HEK293T (cell line): ENCODE measurements around the gene CACNA1E.
"Not testable (repeated sequence)": the region's sequence is repeated elsewhere in the genome, so short reads cannot be mapped to it uniquely, and the experiment has no call there.

ENCODE experiments used
- CTCF ChIA-PET: fragments of 350-600 bp; formaldehyde crosslinking; extraction: SDS; loops from one replicate; lab custom pipeline; 2021; ENCODE audit warnings: antibody characterized with exemption, inconsistent platforms; lab: Yijun Ruan, JAX
- POLR2A ChIA-PET: fragments of 350-600 bp; formaldehyde crosslinking; extraction: SDS; loops from one replicate; lab custom pipeline; 2020; ENCODE audit warnings: antibody characterized with exemption, inconsistent platforms; lab: Yijun Ruan, JAX
- DNase-seq: peaks from one replicate; pipeline ENCODE4 v3.0.0; 2012; ENCODE audit warnings: mixed read lengths; ENCODE audit errors: extremely low spot score
- ARNT ChIP-seq: fragments of 450-650 bp; IDR thresholded peaks from 2 replicates; pipeline ENCODE4 v1.6.1; 2017; ENCODE audit warnings: mild to moderate bottlenecking
- BHLHE40 ChIP-seq: fragments of 450-650 bp; IDR thresholded peaks from 2 replicates; pipeline ENCODE4 v1.6.1; 2016; ENCODE audit warnings: mild to moderate bottlenecking, moderate library complexity, borderline replicate concordance
- CTBP1 ChIP-seq: fragments of 450-650 bp; IDR thresholded peaks from 2 replicates; pipeline ENCODE4 v1.6.1; 2016; ENCODE audit warnings: borderline replicate concordance
- ELF4 ChIP-seq: fragments of 450-650 bp; IDR thresholded peaks from 2 replicates; pipeline ENCODE4 v1.6.1; 2017; ENCODE audit warnings: antibody characterized with exemption
- FOXA1 ChIP-seq: fragments of 450-650 bp; IDR thresholded peaks from 2 replicates; pipeline ENCODE4 v1.6.1; 2016; ENCODE audit warnings: mild to moderate bottlenecking
- FOXK2 ChIP-seq: fragments of 450-650 bp; IDR thresholded peaks from 2 replicates; pipeline ENCODE4 v1.6.1; 2016; ENCODE audit warnings: mild to moderate bottlenecking
- FOXM1 ChIP-seq: fragments of 450-650 bp; IDR thresholded peaks from 2 replicates; pipeline ENCODE4 v1.6.1; 2017; ENCODE audit warnings: mild to moderate bottlenecking, borderline replicate concordance
- HDGF ChIP-seq: fragments of 450-650 bp; IDR thresholded peaks from 2 replicates; pipeline ENCODE4 v1.6.1; 2017; ENCODE audit warnings: antibody characterized with exemption, borderline replicate concordance
- L3MBTL2 ChIP-seq: fragments of 450-650 bp; conservative IDR thresholded peaks from 2 replicates; pipeline ENCODE4 v1.6.1; 2016; ENCODE audit warnings: mild to moderate bottlenecking
- LEF1 ChIP-seq: fragments of 450-650 bp; IDR thresholded peaks from 2 replicates; pipeline ENCODE4 v1.6.1; 2017; ENCODE audit warnings: mild to moderate bottlenecking, borderline replicate concordance
- NFRKB ChIP-seq: fragments of 450-650 bp; IDR thresholded peaks from 2 replicates; pipeline ENCODE4 v1.6.1; 2016; ENCODE audit warnings: mild to moderate bottlenecking, moderate library complexity
- PKNOX1 ChIP-seq: fragments of 450-650 bp; IDR thresholded peaks from 2 replicates; pipeline ENCODE4 v1.6.1; 2016
- SP1 ChIP-seq: fragments of 450-650 bp; IDR thresholded peaks from 2 replicates; pipeline ENCODE4 v1.6.1; 2017
- SUZ12 ChIP-seq: fragments of 450-650 bp; IDR thresholded peaks from 2 replicates; pipeline ENCODE4 v1.6.1; 2016; ENCODE audit warnings: mild to moderate bottlenecking
- TARDBP ChIP-seq: fragments of 450-650 bp; IDR thresholded peaks from 2 replicates; pipeline ENCODE4 v1.6.1; 2016
- ZNF384 ChIP-seq: fragments of 450-650 bp; IDR thresholded peaks from 2 replicates; pipeline ENCODE4 v1.6.1; 2016

CACNA1E gene

GRCh38 chr1:181846001-181846645 is 362.8 kb downstream of the CACNA1E start:
- ChIA-PET POLR2A (no interaction called here), CTCF (no interaction called here)
- TF ChIP-seq SUZ12 (no peak), NFRKB (no peak), FOXM1 (no peak), TARDBP (no peak), CTBP1 (no peak), ARNT (no peak), BHLHE40 (no peak), LEF1 (no peak), HDGF (no peak), FOXA1 (no peak), ZNF384 (no peak), L3MBTL2 (no peak), ELF4 (no peak), PKNOX1 (no peak), FOXK2 (no peak), SP1 (no peak)

DNA sequence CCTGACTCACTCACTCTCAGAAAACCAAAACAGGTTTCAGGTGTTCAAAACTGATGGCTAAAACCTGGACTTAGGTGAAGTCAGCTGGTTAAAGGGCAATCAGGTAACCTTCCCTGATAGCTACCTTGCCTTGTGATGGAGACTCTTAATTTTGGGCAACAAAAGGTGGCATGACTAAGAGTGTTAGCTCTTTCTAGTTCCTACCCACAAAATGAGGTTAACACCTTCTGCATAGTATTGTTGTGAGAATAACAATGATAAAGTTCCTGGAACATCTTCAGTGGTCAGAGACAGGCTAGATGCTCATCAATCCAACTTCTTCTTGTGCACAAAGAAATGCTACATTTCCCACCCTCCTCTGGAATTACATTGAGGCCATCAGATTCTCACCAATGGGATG is 363.4 kb downstream of the CACNA1E start:
- POLR2A ChIA-PET = no interaction called here
- CTCF ChIA-PET = no interaction called here
- DNase-seq = no peak
- TF ChIP-seq FOXA1 = no peak
- no peak for TF ChIP-seq NFRKB
- no peak for TF ChIP-seq ZNF384
- TF ChIP-seq BHLHE40 = no peak
- no peak for TF ChIP-seq SP1
- TF ChIP-seq L3MBTL2 = no peak
- no peak for TF ChIP-seq TARDBP
- TF ChIP-seq SUZ12 = no peak
- no peak for TF ChIP-seq ARNT
- no peak for TF ChIP-seq CTBP1
- TF ChIP-seq LEF1 = no peak
- TF ChIP-seq HDGF = no peak
- no peak for TF ChIP-seq FOXM1
- no peak for TF ChIP-seq ELF4
- no peak for TF ChIP-seq PKNOX1

More at GRCh38 chr1:181846001-181846645, 362.8 kb downstream of the CACNA1E start:
- no peak for DNase-seq

DNA sequence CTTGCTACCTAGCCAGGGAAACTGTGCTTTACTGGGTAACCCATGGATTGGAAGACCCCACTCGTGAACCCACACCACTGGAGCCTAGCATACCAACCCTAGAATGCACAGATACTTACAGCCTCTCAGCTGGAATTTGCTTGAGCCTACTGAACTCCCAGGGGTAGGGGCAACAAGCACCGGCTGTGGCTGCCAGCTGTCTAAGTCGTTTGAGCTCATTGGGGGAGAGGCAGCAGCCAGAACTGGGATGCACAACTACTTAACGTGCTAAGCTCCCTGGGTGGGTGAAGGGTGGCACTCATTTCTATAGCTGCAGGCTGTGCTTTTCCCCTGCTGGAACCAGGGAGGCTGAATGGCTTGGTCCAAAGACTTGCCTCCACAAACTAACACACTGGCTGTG is 365.8 kb downstream of the CACNA1E start:
- POLR2A ChIA-PET = no interaction called here
- no peak for TF ChIP-seq HDGF
- TF ChIP-seq ZNF384 = no peak
- TF ChIP-seq FOXA1 = no peak
- TF ChIP-seq BHLHE40 = no peak
- TF ChIP-seq PKNOX1 = no peak
- no peak for DNase-seq
- CTCF ChIA-PET = no interaction called here

DNA sequence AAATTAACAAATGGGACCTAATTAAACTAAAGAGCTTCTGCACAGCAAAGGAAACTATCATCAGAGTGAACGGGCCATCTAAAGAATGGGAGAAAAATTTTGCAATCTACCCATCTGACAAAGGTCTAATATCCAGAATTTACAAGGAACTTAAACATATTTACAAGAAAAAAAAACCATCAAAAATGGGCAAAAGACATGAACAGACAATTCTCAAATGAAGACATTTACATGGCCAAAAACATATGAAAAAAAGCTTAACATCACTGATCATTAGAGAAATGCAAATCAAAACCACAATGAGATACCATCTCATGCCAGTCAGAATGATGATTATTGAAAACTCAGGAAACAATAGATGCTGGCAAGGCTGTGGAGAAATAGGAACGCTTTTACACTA is 370.9 kb downstream of the CACNA1E start:
- CTCF ChIA-PET = not testable (repeated sequence)

GRCh38 chr1:181855380-181855779 is 372.1 kb downstream of the CACNA1E start:
- DNase-seq = no peak
- ChIA-PET CTCF (no interaction called here), POLR2A (no interaction called here)
- no peak for TF ChIP-seq ZNF384
- no peak for TF ChIP-seq LEF1
- no peak for TF ChIP-seq BHLHE40
- no peak for TF ChIP-seq TARDBP
- no peak for TF ChIP-seq CTBP1
- no peak for TF ChIP-seq ARNT
- TF ChIP-seq L3MBTL2 = no peak
- TF ChIP-seq PKNOX1 = no peak
- TF ChIP-seq SP1 = no peak
- TF ChIP-seq FOXA1 = no peak
- TF ChIP-seq FOXK2 = no peak
- no peak for TF ChIP-seq ELF4
- no peak for TF ChIP-seq FOXM1
- no peak for TF ChIP-seq NFRKB
- TF ChIP-seq HDGF = no peak
- no peak for TF ChIP-seq SUZ12

More for the DNA sequence above, 370.9 kb downstream of the CACNA1E start:
- DNase-seq, POLR2A ChIA-PET: not testable (repeated sequence)
